HG03280 (cell line): Measurements from ENCODE around the gene TEKT3.

Experiments
- ATAC-seq: cut with Tn5 transposase; IDR thresholded peaks from one replicate; pipeline ENCODE4 v1.9.1; 2021; ENCODE audit warnings: mild to moderate bottlenecking, moderate library complexity; ENCODE audit not compliant: unreplicated experiment

Gene TEKT3

GRCh38 chr17:15267996-15268395, 73.4 kb downstream of the TEKT3 start:
- ATAC-seq: no peak

GRCh38 chr17:15266325-15267125, 74.9 kb downstream of the TEKT3 start:
- no peak for ATAC-seq

- ATAC-seq: no peak
These were observed 76.3 kb downstream of the TEKT3 start, which contains the start of gene PMP22 for GRCh38 chr17:15265131-15265530. Gene PMP22, minus strand, starts transcription at chr17:15265326. Its CDS starts 4,599 bp downstream, at chr17:15260727.

- ATAC-seq: no peak
These were observed 76.9 kb downstream of the TEKT3 start for GRCh38 chr17:15264542-15264941.

- ATAC-seq: no peak
These were observed 77.7 kb downstream of the TEKT3 start for GRCh38 chr17:15263680-15264079.

GRCh38 chr17:15263206-15263579, 78.2 kb downstream of the TEKT3 start:
- ATAC-seq: no peak

- no peak for ATAC-seq
These were observed 78.8 kb downstream of the TEKT3 start for GRCh38 chr17:15262291-15263205.

- no peak for ATAC-seq
These were observed 79.6 kb downstream of the TEKT3 start for GRCh38 chr17:15261802-15262290.

- ATAC-seq: no peak
These were observed 80.1 kb downstream of the TEKT3 start for GRCh38 chr17:15261258-15261801.

GRCh38 chr17:15260376-15261257, 80.8 kb downstream of the TEKT3 start:
- no peak for ATAC-seq

- no peak for ATAC-seq
These were observed 83.4 kb downstream of the TEKT3 start for GRCh38 chr17:15257796-15258512.

GRCh38 chr17:15257258-15257788, 84.1 kb downstream of the TEKT3 start:
- peak; percentile 60 for ATAC-seq

GRCh38 chr17:15256689-15257088, 84.7 kb downstream of the TEKT3 start:
- ATAC-seq: no peak

GRCh38 chr17:15255713-15256454, 85.5 kb downstream of the TEKT3 start:
- ATAC-seq: no peak
